ENCODE measurements around the gene FRS3.

FRS3 gene

DNA sequence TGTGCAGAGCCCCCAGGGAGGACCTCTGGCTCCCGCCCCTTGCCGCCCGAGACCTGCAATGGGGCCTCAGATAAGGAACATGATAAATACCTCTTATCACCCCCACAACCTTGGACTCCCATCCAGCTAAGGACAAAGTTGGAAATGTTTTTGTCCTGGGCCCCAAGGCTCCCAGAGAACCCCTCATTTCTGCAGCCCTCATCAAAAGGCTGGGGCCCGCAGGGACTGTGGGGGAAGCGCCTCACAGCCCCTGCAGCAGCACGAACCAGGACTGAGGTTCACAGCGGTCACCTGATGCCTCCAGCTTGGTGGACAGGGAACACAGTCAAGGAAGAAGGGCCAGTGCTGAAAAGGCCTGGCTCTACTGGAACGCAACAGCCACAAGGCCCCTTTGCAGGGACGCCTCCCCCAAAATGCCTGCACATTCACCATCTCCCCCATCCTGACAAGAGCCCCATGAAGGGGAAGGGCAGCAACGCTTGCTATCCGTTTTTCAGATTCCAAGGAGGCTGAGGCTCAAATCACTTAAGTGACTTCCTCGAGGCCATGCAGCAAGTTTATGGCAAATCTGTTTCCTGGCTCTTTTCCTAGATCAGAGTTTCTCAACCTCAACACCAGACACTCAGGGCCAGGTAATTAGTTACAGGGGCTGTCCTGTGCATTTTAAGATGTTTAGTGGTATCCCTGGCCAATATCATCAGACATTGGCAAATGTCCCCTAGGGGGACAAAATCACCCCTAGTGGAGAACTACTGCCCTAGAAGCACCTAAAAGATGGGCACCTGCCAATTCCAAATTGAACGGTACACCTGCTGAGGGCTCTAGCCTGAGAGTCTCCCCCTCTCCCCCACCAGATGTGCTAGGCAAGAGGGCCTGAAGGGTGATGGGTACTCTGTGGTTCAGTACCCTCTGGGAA is 54.9 kb downstream of the FRS3 start:
- DNase-seq, result no peak

GRCh38 chr6:41724228-41724580 is 55.5 kb downstream of the FRS3 start:
- DNase-seq, result no peak

DNA sequence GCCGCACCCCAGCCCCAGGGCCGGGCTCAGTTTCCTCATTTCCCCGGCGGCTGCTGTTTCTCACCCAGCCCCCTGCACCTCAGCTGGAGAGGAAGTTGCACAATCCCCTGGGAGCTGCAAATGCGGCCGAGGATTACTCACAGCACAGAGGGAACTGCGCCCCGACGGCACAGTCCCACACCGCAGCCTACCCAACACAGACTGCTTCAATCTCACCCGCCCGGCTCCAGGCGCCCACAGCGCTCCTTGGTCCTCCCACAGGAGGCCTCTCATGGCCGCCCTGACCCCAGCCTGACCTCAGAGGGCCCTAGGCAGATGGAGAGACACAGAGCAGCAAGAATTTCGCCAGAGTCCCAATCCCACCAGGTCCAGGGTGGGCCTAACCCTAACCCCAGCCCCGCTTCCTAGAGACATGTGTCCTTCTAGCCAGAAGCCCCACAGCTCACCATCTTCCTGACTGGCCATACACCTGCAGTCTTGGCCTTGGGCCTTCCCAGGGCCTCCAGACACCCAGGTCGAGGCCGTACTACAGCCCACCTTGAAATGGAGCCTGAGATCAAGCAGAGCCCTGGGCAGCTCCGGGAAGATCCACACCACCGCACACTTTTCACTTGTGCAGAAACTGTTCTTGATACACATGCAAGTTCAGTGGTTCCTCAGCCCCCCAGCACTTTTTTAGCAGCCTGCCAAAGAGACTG is 56.0 kb downstream of the FRS3 start:
- DNase-seq, result no peak

GRCh38 chr6:41722969-41723529 is 56.7 kb downstream of the FRS3 start:
- DNase-seq, result no peak

GRCh38 chr6:41721414-41721813 is 58.3 kb downstream of the FRS3 start:
- DNase-seq, result no peak

DNA sequence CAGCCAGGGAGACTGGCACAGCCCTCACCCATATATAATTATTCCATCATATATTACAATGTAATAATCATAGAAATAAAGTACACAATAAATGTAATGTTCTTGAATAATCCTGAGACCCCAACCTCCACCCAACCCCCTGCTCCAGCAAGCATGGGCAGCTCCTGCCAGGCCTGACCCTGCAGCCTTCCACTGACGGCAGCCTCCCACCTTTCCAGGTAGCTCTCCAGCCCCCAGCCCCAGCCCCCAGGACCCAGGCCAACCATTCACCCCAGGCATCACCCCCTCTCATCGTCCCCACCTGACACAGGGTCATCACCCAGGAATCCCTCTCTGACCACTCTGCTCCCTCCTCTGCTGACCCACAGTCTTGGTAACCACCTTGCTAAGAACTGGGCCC is 58.9 kb downstream of the FRS3 start:
- no peak for DNase-seq

DNA sequence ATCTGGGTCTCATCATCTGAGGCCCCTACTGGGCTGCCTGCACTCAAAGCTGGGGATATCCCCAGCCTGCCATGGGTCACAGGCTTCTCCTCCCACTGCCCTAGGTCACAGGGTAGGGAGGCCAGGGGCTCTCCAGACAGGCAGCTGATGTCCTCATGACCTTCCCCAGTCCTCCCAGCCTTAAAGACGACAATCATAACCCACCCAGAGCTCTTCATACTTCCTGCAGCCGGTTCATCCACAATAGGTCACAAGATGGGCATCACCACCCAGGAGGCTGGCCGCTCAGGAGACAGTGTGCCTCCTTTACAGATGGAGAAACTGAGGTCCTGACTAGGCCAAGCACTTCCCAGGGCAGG is 59.5 kb downstream of the FRS3 start:
- no peak for DNase-seq
